Activated CD8-positive, alpha-beta memory T cell treated with anti-CD3 and anti-CD28 coated beads for 4 hours (primary cell): ENCODE measurements around the gene FECH.

Experiments used
- DNase-seq, 2 donors: peaks; one replicate each; pipeline ENCODE4 v3.0.0-alpha.2; 2020; ENCODE audit warnings: low read depth in 2 of 2

Gene FECH

GRCh38 chr18:57581301-57581934 lies 5.1 kb downstream of the FECH start:
- DNase-seq, result no peak

GRCh38 chr18:57579934-57580333 lies 6.6 kb downstream of the FECH start:
- DNase-seq, result no peak

GRCh38 chr18:57576316-57576715 lies 10.2 kb downstream of the FECH start:
- DNase-seq, result no peak

GRCh38 chr18:57575542-57575941 lies 11.0 kb downstream of the FECH start:
- no peak for DNase-seq

GRCh38 chr18:57574866-57575265 lies 11.6 kb downstream of the FECH start:
- DNase-seq, result no peak

- DNase-seq, result no peak
These were observed 16.3 kb downstream of the FECH start for GRCh38 chr18:57570162-57570561.

- DNase-seq, result no peak
These were observed 17.4 kb downstream of the FECH start for GRCh38 chr18:57569133-57569532.

- DNase-seq, result no peak
These were observed 24.6 kb downstream of the FECH start for GRCh38 chr18:57561728-57562423.

GRCh38 chr18:57561261-57561660 lies 25.2 kb downstream of the FECH start:
- no peak for DNase-seq

- no peak for DNase-seq
These were observed 27.2 kb downstream of the FECH start for GRCh38 chr18:57559314-57559713.

- no peak for DNase-seq
These were observed 31.4 kb downstream of the FECH start for GRCh38 chr18:57555134-57555533.

GRCh38 chr18:57550510-57550909 lies 36.0 kb downstream of the FECH start:
- no peak for DNase-seq

GRCh38 chr18:57547260-57547659 lies 39.2 kb downstream of the FECH start:
- no peak for DNase-seq

- no peak for DNase-seq
These were observed 41.4 kb downstream of the FECH start for GRCh38 chr18:57544936-57545660.

- no peak for DNase-seq
These were observed 42.9 kb downstream of the FECH start for GRCh38 chr18:57543560-57543959.

GRCh38 chr18:57542812-57543427 lies 43.6 kb downstream of the FECH start:
- no peak for DNase-seq

- no peak for DNase-seq
These were observed 44.4 kb downstream of the FECH start for GRCh38 chr18:57542126-57542525.

- no peak for DNase-seq
These were observed 46.8 kb downstream of the FECH start for GRCh38 chr18:57539702-57540101.

- DNase-seq, result no peak
These were observed 47.9 kb downstream of the FECH start for GRCh38 chr18:57538614-57539013.

GRCh38 chr18:57534511-57534909 lies 52.0 kb downstream of the FECH start:
- DNase-seq, result no peak

GRCh38 chr18:57533868-57534510 lies 52.5 kb downstream of the FECH start:
- DNase-seq, result no peak
